GM23248 (cell line): ENCODE data around the gene USP24. TPM values are rescaled to one million over a fixed set of nuclear protein-coding genes. Genes with fewer than 3 reads are reported as not detected.

Source experiments
- DNase-seq: peaks from one replicate; pipeline ENCODE4 v3.0.0-alpha.2; 2015
- H2AFZ ChIP-seq: fragments of 200-600 bp; sonication (generic); 2 replicates; pipeline ENCODE4 v1.6.1; 2016; ENCODE audit warnings: antibody characterized with exemption
- H3F3A ChIP-seq: fragments of 200-600 bp; sonication (generic); 2 replicates; pipeline ENCODE4 v1.6.1; 2016; ENCODE audit warnings: mild to moderate bottlenecking, antibody characterized with exemption, mixed run types; ENCODE audit not compliant: insufficient read depth
- H3K27ac ChIP-seq: fragments of 200-600 bp; sonication (generic); 2 replicates; pipeline ENCODE4 v1.5.1; 2016; ENCODE audit warnings: mild to moderate bottlenecking
- H3K27me3 ChIP-seq: fragments of 200-600 bp; sonication (generic); replicated peaks from 2 replicates; pipeline ENCODE4 v1.6.1; 2016; ENCODE audit warnings: mild to moderate bottlenecking; ENCODE audit not compliant: insufficient read depth
- H3K36me3 ChIP-seq: fragments of 200-600 bp; sonication (generic); 2 replicates; pipeline ENCODE4 v1.6.1; 2016; ENCODE audit warnings: low read depth, mild to moderate bottlenecking
- H3K4me1 ChIP-seq: fragments of 200-600 bp; sonication (generic); 2 replicates; pipeline ENCODE4 v1.6.1; 2016; ENCODE audit warnings: mild to moderate bottlenecking; ENCODE audit not compliant: insufficient read depth
- H3K4me2 ChIP-seq: fragments of 200-600 bp; sonication (generic); one replicate; pipeline ENCODE4 v1.6.1; 2016; ENCODE audit warnings: mild to moderate bottlenecking; ENCODE audit not compliant: unreplicated experiment
- H3K4me3 ChIP-seq: fragments of 200-600 bp; sonication (generic); 2 replicates; pipeline ENCODE4 v1.5.1; 2016; ENCODE audit warnings: mild to moderate bottlenecking
- H3K79me2 ChIP-seq: fragments of 200-600 bp; sonication (generic); 2 replicates; pipeline ENCODE4 v1.6.1; 2016; ENCODE audit warnings: mild to moderate bottlenecking; ENCODE audit not compliant: insufficient read depth
- H3K9ac ChIP-seq: fragments of 200-600 bp; sonication (generic); 2 replicates; pipeline ENCODE4 v1.6.1; 2016; ENCODE audit warnings: mild to moderate bottlenecking
- H3K9me2 ChIP-seq: fragments of 200-600 bp; sonication (generic); 2 replicates; pipeline ENCODE4 v1.6.1; 2016; ENCODE audit warnings: mixed run types, mild to moderate bottlenecking, moderate library complexity; ENCODE audit not compliant: insufficient read depth
- H3K9me3 ChIP-seq: fragments of 200-600 bp; sonication (generic); one replicate; pipeline ENCODE4 v1.6.1; 2017; ENCODE audit warnings: low read depth
- H4K20me1 ChIP-seq: fragments of 200-600 bp; sonication (generic); 2 replicates; pipeline ENCODE4 v1.6.0; 2016; ENCODE audit not compliant: insufficient read depth
- EZH2 ChIP-seq: fragments of 200-600 bp; sonication (generic); IDR thresholded peaks from 2 replicates; pipeline ENCODE4 v1.6.1; 2018; ENCODE audit warnings: antibody characterized with exemption, mild to moderate bottlenecking; ENCODE audit not compliant: insufficient read depth, poor library complexity, severe bottlenecking
- EZH2phosphoT487 ChIP-seq: fragments of 200-600 bp; sonication (generic); IDR thresholded peaks from 2 replicates; pipeline ENCODE4 v1.6.1; 2018; ENCODE audit warnings: antibody characterized with exemption, moderate library complexity, mild to moderate bottlenecking, low read depth; ENCODE audit not compliant: insufficient read depth
- WGBS, 2 experiments: methylation state at CpG; one replicate each; pipeline ENCODE4 v1.1.6; 2015 to 2017; ENCODE audit warnings: low lambda C conversion rate in 2 of 2, low coverage in 1 of 2; ENCODE audit errors: missing lambda C conversion rate in 2 of 2; 5-methylcytosine and 5-hydroxymethylcytosine counted together
- in situ Hi-C: fragments of 300-500 bp; cut with MboI; formaldehyde crosslinking; loops from 2 replicates; pipeline ENCODE4 v1.15.0; 2020
- polyA plus RNA-seq: library from polyadenylated mRNA; unstranded; fragments of >200 nt; fragmentation: Nextera tagmentation; extraction: Ambion mirVana; gene quantifications from 2 replicates; pipeline ENCODE4 v1.2.1, GENCODE V29; 2016
- total RNA-seq: library from RNA; depleted of rRNA; stranded (reverse); fragments of >200 nt; shearing (Covaris generic); gene quantifications from 2 replicates; pipeline ENCODE4 v1.2.3, GENCODE V29; 2014

Gene USP24
- total and polyA plus RNA-seq, 2 experiments from 2014 or later, result 3.3 to 16.3 TPM

DNA sequence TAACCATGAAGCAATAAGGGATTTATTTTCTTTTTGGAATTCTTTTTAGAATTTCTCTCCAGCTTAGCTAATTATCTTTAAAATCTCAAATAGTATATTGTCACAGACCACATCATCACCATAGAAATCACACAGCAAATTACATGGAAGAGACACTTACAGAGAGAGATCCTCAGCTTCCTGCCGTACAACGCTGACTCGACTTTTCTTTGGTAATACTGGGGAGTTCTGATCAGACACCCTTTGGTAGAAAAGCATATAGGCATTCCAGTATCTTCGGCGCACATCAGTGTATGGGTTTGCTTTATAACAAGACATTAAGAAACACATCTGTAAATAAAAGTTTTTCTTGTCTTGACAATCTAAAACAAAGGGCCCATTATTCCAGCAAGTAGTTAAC, 120.1 kb downstream of the USP24 start:
- no peak for TF ChIP-seq EZH2
- no peak for TF ChIP-seq EZH2phosphoT487
- Histone ChIP-seq H3F3A (no peaks in the 10 kb centered on the region), H4K20me1 (no peaks in the 10 kb centered on the region)

DNA sequence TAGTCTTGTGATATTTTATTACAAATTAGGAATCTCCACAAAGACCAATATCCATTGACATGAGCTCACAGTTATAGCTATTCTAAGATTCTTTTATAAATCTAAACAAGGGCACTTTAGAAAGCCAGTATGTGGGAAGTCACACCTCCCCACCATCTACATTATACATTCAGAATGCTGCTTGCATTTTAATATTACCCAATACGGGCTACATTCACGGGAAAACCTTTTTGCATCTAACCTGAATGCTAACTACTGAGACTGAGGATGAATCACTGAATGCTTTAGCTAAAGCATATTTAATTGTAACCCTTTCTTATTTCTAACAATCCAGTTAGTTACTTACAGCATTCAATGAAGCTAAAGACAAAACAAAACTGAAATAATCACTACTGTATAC, 122.7 kb downstream of the USP24 start:
- in situ Hi-C loops, result no loop called here
- TF ChIP-seq EZH2phosphoT487 (no peak), EZH2 (no peak)
- no peaks in the 10 kb centered on the region for H4K20me1 ChIP-seq
- H3K9me3 ChIP-seq, result no peaks in the 10 kb centered on the region
- no peak overlapping the region for H3K9ac ChIP-seq
- no peak for DNase-seq
- H3K4me1 ChIP-seq, result no peaks in the 10 kb centered on the region
- H3K4me2 ChIP-seq, result no peak overlapping the region
- 97 to 100% methylated on average over 2 of the region's 2 CpGs for WGBS, 2 experiments
- H3K27ac ChIP-seq, result no peak overlapping the region
- no peaks in the 10 kb centered on the region for H3K79me2 ChIP-seq
- H2AFZ ChIP-seq, result no peak overlapping the region
- no peaks in the 10 kb centered on the region for H3K9me2 ChIP-seq
- H3K36me3 ChIP-seq, result peaks cover 86% of the 10 kb centered on the region
- no peaks in the 10 kb centered on the region for H3K27me3 ChIP-seq
- no peaks in the 10 kb centered on the region for H3F3A ChIP-seq
- H3K4me3 ChIP-seq, result no peak overlapping the region

More for the DNA sequence above, 120.1 kb downstream of the USP24 start:
- H3K4me1 ChIP-seq, result no peaks in the 10 kb centered on the region
- no peak for DNase-seq
- in situ Hi-C loops, result no loop called here
- no peak overlapping the region for H3K4me3 ChIP-seq
- H3K27me3 ChIP-seq, result no peaks in the 10 kb centered on the region
- H3K9me3 ChIP-seq, result no peaks in the 10 kb centered on the region
- no peaks in the 10 kb centered on the region for H3K9me2 ChIP-seq
- H3K79me2 ChIP-seq, result no peaks in the 10 kb centered on the region
- H3K4me2 ChIP-seq, result no peak overlapping the region
- peaks cover 92% of the 10 kb centered on the region for H3K36me3 ChIP-seq
- H3K9ac ChIP-seq, result no peak overlapping the region
- H3K27ac ChIP-seq, result no peak overlapping the region
- H2AFZ ChIP-seq, result no peak overlapping the region
- WGBS, 2 experiments, result 98 to 100% methylated on average over 5 of the region's 5 CpGs

DNA sequence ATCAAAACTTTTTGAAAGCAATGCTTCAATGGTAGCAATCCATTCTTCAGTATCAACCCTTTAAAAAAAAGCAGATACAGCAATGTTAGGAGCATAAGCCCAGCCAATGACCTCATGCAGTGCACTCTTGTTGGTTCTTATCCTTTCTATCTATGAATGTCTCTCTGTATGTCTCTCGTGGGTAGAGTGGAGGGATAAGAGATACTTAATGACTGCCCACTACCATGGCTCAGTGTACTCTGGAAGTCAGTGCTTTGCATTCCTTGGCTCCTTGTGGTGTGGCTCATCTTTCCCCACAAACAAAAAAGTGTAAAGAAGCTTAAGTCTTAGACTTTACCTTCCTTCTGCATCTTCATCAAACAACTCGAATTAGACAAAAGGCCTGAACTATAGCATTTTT, 125.5 kb downstream of the USP24 start:
- Histone ChIP-seq H3K79me2 (no peaks in the 10 kb centered on the region), H3K9me2 (no peaks in the 10 kb centered on the region), H3K9me3 (no peaks in the 10 kb centered on the region), H3K36me3 (peaks cover 73% of the 10 kb centered on the region), H3K4me3 (no peak overlapping the region), H3K27ac (no peak overlapping the region), H3K27me3 (no peaks in the 10 kb centered on the region), H2AFZ (no peak overlapping the region), H3F3A (no peaks in the 10 kb centered on the region), H3K4me1 (no peaks in the 10 kb centered on the region), H3K9ac (no peak overlapping the region), H3K4me2 (no peak overlapping the region), H4K20me1 (no peaks in the 10 kb centered on the region)
- DNase-seq, result peak; percentile 19
- 81 to 82% methylated on average over 2 of the region's 2 CpGs for WGBS, 2 experiments
- in situ Hi-C loops, result no loop called here
- TF ChIP-seq EZH2 (no peak), EZH2phosphoT487 (no peak)

- H3K9me2 ChIP-seq, result no peaks in the 10 kb centered on the region
- H3F3A ChIP-seq, result no peaks in the 10 kb centered on the region
- no peaks in the 10 kb centered on the region for H3K79me2 ChIP-seq
- H3K27ac ChIP-seq, result no peak overlapping the region
- no peak overlapping the region for H2AFZ ChIP-seq
- H3K4me1 ChIP-seq, result no peaks in the 10 kb centered on the region
- in situ Hi-C loops, result no loop called here
- no peaks in the 10 kb centered on the region for H3K9me3 ChIP-seq
- no peak overlapping the region for H3K9ac ChIP-seq
- no peak for TF ChIP-seq EZH2phosphoT487
- 96 to 99% methylated on average over 4 of the region's 4 CpGs for WGBS, 2 experiments
- H3K4me3 ChIP-seq, result no peak overlapping the region
- no peak overlapping the region for H3K4me2 ChIP-seq
- no peak for DNase-seq
- no peaks in the 10 kb centered on the region for H3K27me3 ChIP-seq
- H3K36me3 ChIP-seq, result peaks cover 74% of the 10 kb centered on the region
- no peaks in the 10 kb centered on the region for H4K20me1 ChIP-seq
Observed at GRCh38 chr1:55088413-55088812, 126.8 kb downstream of the USP24 start.

- Histone ChIP-seq H3K9me2 (no peaks in the 10 kb centered on the region), H3K9ac (no peak overlapping the region), H3K79me2 (no peaks in the 10 kb centered on the region), H4K20me1 (no peaks in the 10 kb centered on the region), H2AFZ (no peak overlapping the region), H3K27ac (no peak overlapping the region), H3F3A (peaks cover 7% of the 10 kb centered on the region; the same call in 1 of the 2 replicates), H3K4me3 (no peak overlapping the region), H3K4me1 (no peaks in the 10 kb centered on the region), H3K27me3 (no peaks in the 10 kb centered on the region), H3K36me3 (peaks cover 74% of the 10 kb centered on the region), H3K9me3 (no peaks in the 10 kb centered on the region), H3K4me2 (no peak overlapping the region)
- DNase-seq, result no peak
- WGBS, 2 experiments, result 69 to 70% methylated on average over 3 of the region's 3 CpGs
- TF ChIP-seq EZH2 (no peak), EZH2phosphoT487 (no peak)
- in situ Hi-C loops, result no loop called here
Observed at GRCh38 chr1:55087439-55087838, 127.7 kb downstream of the USP24 start.
